ENCODE results near the gene CLASP1.
"Not testable (repeated sequence)": the region's sequence is repeated elsewhere in the genome, so short reads cannot be mapped to it uniquely, and the experiment has no call there.

CLASP1 gene

GRCh38 chr2:121649149-121649595, at the start of gene CLASP1:
Gene CLASP1, minus strand, starts transcription at chr2:121649462. Its CDS starts 43,567 bp downstream, at chr2:121605895.
- Histone ChIP-seq H3K4me3 (peak within 1 kb of the TSS; percentile 90), H3K27ac (peak within 1 kb of the TSS; percentile 96 to 97)
- no peak for TF ChIP-seq CTCF (IDR thresholded peaks at IDR 0.05)
- DNase-seq (ENCODE audit: low spot score), result peak; percentile 81

- no peak for TF ChIP-seq CTCF (IDR thresholded peaks at IDR 0.05)
- no peak for DNase-seq (ENCODE audit: low spot score)
- no peak overlapping the region for H3K4me3 ChIP-seq
- no peak overlapping the region for H3K27ac ChIP-seq
Observed at GRCh38 chr2:121698318-121698930, 49.2 kb upstream of the CLASP1 start.

GRCh38 chr2:121697108-121697631, 47.9 kb upstream of the CLASP1 start:
- no peak for DNase-seq (ENCODE audit: low spot score)
- no peak overlapping the region for H3K27ac ChIP-seq
- TF ChIP-seq CTCF (IDR thresholded peaks at IDR 0.05), result no peak
- no peak overlapping the region for H3K4me3 ChIP-seq

- no peak for TF ChIP-seq CTCF (IDR thresholded peaks at IDR 0.05)
- DNase-seq (ENCODE audit: low spot score), result no peak
Observed at GRCh38 chr2:121696410-121696930, 47.2 kb upstream of the CLASP1 start.

GRCh38 chr2:121695171-121695451, 45.8 kb upstream of the CLASP1 start:
- no peak for DNase-seq (ENCODE audit: low spot score)
- no peak for TF ChIP-seq CTCF (IDR thresholded peaks at IDR 0.05)
- H3K27ac ChIP-seq, result peak overlapping the region in 1 of 2 donors; percentile 3
- no peak overlapping the region for H3K4me3 ChIP-seq

More at GRCh38 chr2:121696410-121696930, 47.2 kb upstream of the CLASP1 start:
- H3K27ac ChIP-seq, result no peak overlapping the region
- H3K4me3 ChIP-seq, result no peak overlapping the region

GRCh38 chr2:121694398-121695170, 45.3 kb upstream of the CLASP1 start:
- no peak for DNase-seq (ENCODE audit: low spot score)
- Histone ChIP-seq H3K4me3 (no peak overlapping the region), H3K27ac (peak overlapping the region in 1 of 2 donors; percentile 3)
- no peak for TF ChIP-seq CTCF (IDR thresholded peaks at IDR 0.05)

GRCh38 chr2:121690572-121690971, 41.3 kb upstream of the CLASP1 start:
- DNase-seq (ENCODE audit: low spot score), result not testable (repeated sequence)

More at GRCh38 chr2:121690572-121690971, 41.3 kb upstream of the CLASP1 start:
- not testable (repeated sequence) for H3K27ac ChIP-seq, H3K4me3 ChIP-seq

All from coronary artery (tissue), 2 donors.